Endothelial cell of umbilical vein (primary cell): ENCODE data around the gene SULT2B1. TPM values are rescaled to one million over a fixed set of nuclear protein-coding genes. Genes with fewer than 3 reads are reported as not detected.

Experiments
- BruUV-seq: library from RNA; stranded (reverse); fragments of 400-500 nt; replicated peaks from 2 replicates; lab custom pipeline; 2021; lab: Mats Ljungman, UMichigan
- CTCF ChIA-PET: fragments of 300-600, 350-600 bp; sonication (Branson Sonifier 250); formaldehyde crosslinking; loops from one replicate; lab custom pipeline; 2021; ENCODE audit warnings: antibody characterized with exemption, inconsistent platforms; lab: Charles Lee
- POLR2A ChIA-PET: fragments of 300-600, 350-600 bp; sonication (Branson Sonifier 250); formaldehyde crosslinking; loops from one replicate; lab custom pipeline; 2021; ENCODE audit warnings: antibody characterized with exemption, inconsistent platforms; lab: Charles Lee
- DNase-seq: peaks from one replicate; pipeline ENCODE4 v3.0.0-alpha.2; 2011; ENCODE audit warnings: low read depth, low spot score
- FAIRE-seq: peaks from 2 replicates; lab custom pipeline; 2011; peaks lifted over from hg19 to GRCh38; lab: Jason Lieb, UNC
- H2AFZ ChIP-seq: 2 replicates; pipeline ENCODE4 v1.6.0; 2012; ENCODE audit warnings: low read depth, low read length, control low read depth, inconsistent platforms
- H3K27ac ChIP-seq: 2 replicates; pipeline ENCODE4 v1.5.1; 2011; ENCODE audit warnings: low read depth, mild to moderate bottlenecking, control low read depth, low read length, moderate library complexity; ENCODE audit not compliant: insufficient read depth
- H3K27me3 ChIP-seq, 2 experiments: 2 replicates each; pipeline versions ENCODE4 v1.6.0 to v1.6.1; 2011; ENCODE audit warnings: low read length in 2 of 2, mixed read lengths in 1 of 2; ENCODE audit not compliant: control insufficient read depth in 2 of 2, insufficient read depth in 2 of 2
- H3K36me3 ChIP-seq, 2 experiments: 2 replicates in 1 of 2; 3 replicates in 1 of 2; pipeline ENCODE4 v1.5.1; 2011; ENCODE audit warnings: low read length in 2 of 2, mild to moderate bottlenecking in 1 of 2, moderate library complexity in 1 of 2; ENCODE audit not compliant: control insufficient read depth in 2 of 2, insufficient read depth in 2 of 2; ENCODE audit errors: extremely low read depth in 1 of 2
- H3K4me1 ChIP-seq: 3 replicates; pipeline ENCODE4 v1.5.1; 2011; ENCODE audit warnings: mild to moderate bottlenecking, low read length; ENCODE audit not compliant: control insufficient read depth, insufficient read depth; ENCODE audit errors: extremely low read depth
- H3K4me2 ChIP-seq: 2 replicates; pipeline ENCODE4 v1.6.1; 2011; ENCODE audit warnings: low read length, control low read depth, mixed read lengths; ENCODE audit not compliant: insufficient read depth
- H3K4me3 ChIP-seq, 3 experiments: fragments of 200-600 bp in 1 of 3; sonication (generic), shearing (Covaris generic) in 1 of 3; replicated peaks in 1 of 3; 2 replicates each; pipeline ENCODE4 v1.5.1; 2011 to 2016; ENCODE audit warnings: control low read depth in 3 of 3, low read length in 3 of 3, mild to moderate bottlenecking in 2 of 3, inconsistent platforms in 1 of 3, low read depth in 1 of 3, moderate library complexity in 1 of 3; ENCODE audit not compliant: insufficient read depth in 1 of 3
- H3K79me2 ChIP-seq: 2 replicates; pipeline ENCODE4 v1.6.0; 2012; ENCODE audit warnings: low read length, inconsistent platforms; ENCODE audit not compliant: control insufficient read depth, insufficient read depth
- H3K9ac ChIP-seq: replicated peaks from 2 replicates; pipeline ENCODE3; 2011; ENCODE audit warnings: low read length, control low read depth; ENCODE audit not compliant: insufficient read depth; ENCODE audit errors: extremely low read depth
- H3K9me1 ChIP-seq: replicated peaks from 3 replicates; pipeline ENCODE4 v1.6.0; 2011; ENCODE audit warnings: mild to moderate bottlenecking, low read length; ENCODE audit not compliant: control insufficient read depth, insufficient read depth; ENCODE audit errors: extremely low read depth
- H3K9me3 ChIP-seq: replicated peaks from 2 replicates; pipeline ENCODE4 v1.5.1; 2012; ENCODE audit warnings: low read length, inconsistent platforms; ENCODE audit not compliant: control insufficient read depth, insufficient read depth
- H4K20me1 ChIP-seq: replicated peaks from 2 replicates; pipeline ENCODE3; 2011; ENCODE audit warnings: mild to moderate bottlenecking, low read length; ENCODE audit not compliant: control insufficient read depth, insufficient read depth; ENCODE audit errors: extremely low read depth
- EZH2 ChIP-seq: IDR thresholded peaks from 2 replicates; pipeline ENCODE4 v1.6.1; 2012; ENCODE audit warnings: borderline replicate concordance, low read depth, mild to moderate bottlenecking, moderate library complexity, low read length, inconsistent platforms; ENCODE audit not compliant: severe bottlenecking
- MYC ChIP-seq: IDR thresholded peaks from one replicate; pipeline ENCODE4 v1.6.1; 2011; ENCODE audit warnings: mild to moderate bottlenecking, low read depth, low read length
- POLR2AphosphoS5 ChIP-seq: IDR thresholded peaks from 2 replicates; pipeline ENCODE4 v1.6.1; 2012; ENCODE audit warnings: low read depth, mild to moderate bottlenecking, control low read depth, low read length, moderate library complexity; ENCODE audit not compliant: insufficient read depth
- dilution Hi-C: fragments of 300-500 bp; cut with MboI; formaldehyde crosslinking; loops from one replicate; pipeline ENCODE4 v1.15.0; 2019; ENCODE audit warnings: low sequenced_read_pairs; ENCODE audit not compliant: extremely low pct_ligation_motif_present
- intact Hi-C: fragments of 100-400 bp; cut with micrococcal nuclease; formaldehyde crosslinking; loops from one replicate; pipeline ENCODE4 v1.10.0; 2022
- polyA plus RNA-seq, 4 experiments: library from polyadenylated mRNA; depleted of rRNA in 3 of 4; stranded (reverse) in 3 of 4; unstranded in 1 of 4; fragments of >200 nt; gene quantifications; 2 replicates each; pipeline versions ENCODE4 v1.2.1 to v1.2.3, GENCODE V29; 2011 to 2012; ENCODE audit warnings: missing spikeins in 1 of 4
- total RNA-seq: library from RNA; stranded (reverse); gene quantifications from 2 replicates; pipeline ENCODE4 v1.2.3, GENCODE V29; 2021
- TF ChIP-seq, protein P1 (sequence below), 2 donors: IDR thresholded peaks; 1 replicate in 1 of 2; 2 replicates in 1 of 2; pipeline ENCODE4 v1.5.1; 2011; ENCODE audit warnings: low read length in 2 of 2, mild to moderate bottlenecking in 2 of 2, moderate library complexity in 2 of 2, control low read depth in 1 of 2, inconsistent platforms in 1 of 2, low read depth in 1 of 2; ENCODE audit not compliant: insufficient read depth in 1 of 2; ENCODE audit errors: extremely low read depth in 1 of 2
- TF ChIP-seq, protein P2 (sequence below): IDR thresholded peaks from 2 replicates; pipeline ENCODE4 v1.6.1; 2011; ENCODE audit not compliant: insufficient read depth, insufficient read length

Gene SULT2B1
- total and polyA plus RNA-seq, 2 donors (not counting 3 experiments of a cell fraction or from before 2014, with no cell fraction given), result not detected

DNA sequence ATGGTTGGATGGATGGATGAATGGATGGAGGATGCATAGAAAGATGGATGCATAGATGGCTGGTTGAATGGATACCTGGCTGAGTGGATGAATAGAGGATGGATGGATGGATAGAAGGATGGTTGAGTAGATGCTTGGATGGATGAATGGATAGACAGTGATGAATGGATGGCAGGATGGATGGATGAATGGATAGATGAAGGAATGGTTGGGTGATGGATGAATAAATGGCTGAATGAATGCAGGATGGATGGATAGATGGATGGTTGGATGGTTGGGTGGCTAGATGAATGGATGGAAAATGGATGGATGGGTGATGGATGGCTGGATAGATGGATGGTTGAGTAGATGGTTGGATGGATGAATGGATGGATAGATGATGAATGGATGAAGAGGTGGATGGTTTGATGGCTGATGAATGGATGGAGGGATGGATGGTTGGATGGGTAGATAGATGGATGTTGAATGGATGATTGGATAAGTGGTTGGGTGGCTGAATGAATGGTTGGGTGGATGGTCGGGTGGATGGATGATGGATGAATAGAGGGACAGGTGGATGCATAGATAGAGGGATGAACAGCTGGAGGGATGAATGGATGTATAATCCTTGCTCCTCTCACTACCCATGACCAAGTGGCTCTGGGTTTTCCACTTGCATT, 3.6 kb upstream of the SULT2B1 start:
- intact Hi-C loops, result no loop called here
- no TSS peak for BruUV-seq
- FAIRE-seq (no peak), DNase-seq (no peak)
- no peaks in the 10 kb centered on the region for H3K36me3 ChIP-seq
- H3K27ac ChIP-seq, result no peak overlapping the region
- POLR2A ChIA-PET, result no interaction called here
- H3K9ac ChIP-seq, result no peak overlapping the region
- no peaks in the 10 kb centered on the region for H3K9me1 ChIP-seq
- CTCF ChIA-PET, result no interaction called here
- TF ChIP-seq MYC (no peak), EZH2 (no peak), POLR2AphosphoS5 (no peak)
- TF ChIP-seq, protein P1, sequence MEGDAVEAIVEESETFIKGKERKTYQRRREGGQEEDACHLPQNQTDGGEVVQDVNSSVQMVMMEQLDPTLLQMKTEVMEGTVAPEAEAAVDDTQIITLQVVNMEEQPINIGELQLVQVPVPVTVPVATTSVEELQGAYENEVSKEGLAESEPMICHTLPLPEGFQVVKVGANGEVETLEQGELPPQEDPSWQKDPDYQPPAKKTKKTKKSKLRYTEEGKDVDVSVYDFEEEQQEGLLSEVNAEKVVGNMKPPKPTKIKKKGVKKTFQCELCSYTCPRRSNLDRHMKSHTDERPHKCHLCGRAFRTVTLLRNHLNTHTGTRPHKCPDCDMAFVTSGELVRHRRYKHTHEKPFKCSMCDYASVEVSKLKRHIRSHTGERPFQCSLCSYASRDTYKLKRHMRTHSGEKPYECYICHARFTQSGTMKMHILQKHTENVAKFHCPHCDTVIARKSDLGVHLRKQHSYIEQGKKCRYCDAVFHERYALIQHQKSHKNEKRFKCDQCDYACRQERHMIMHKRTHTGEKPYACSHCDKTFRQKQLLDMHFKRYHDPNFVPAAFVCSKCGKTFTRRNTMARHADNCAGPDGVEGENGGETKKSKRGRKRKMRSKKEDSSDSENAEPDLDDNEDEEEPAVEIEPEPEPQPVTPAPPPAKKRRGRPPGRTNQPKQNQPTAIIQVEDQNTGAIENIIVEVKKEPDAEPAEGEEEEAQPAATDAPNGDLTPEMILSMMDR (IDR thresholded peaks at IDR 0.05; ENCODE audit: extremely low read depth in 1 of 2, insufficient read depth in 1 of 2, low read depth in 1 of 2, low read length in 2 of 2), result no peak
- TF ChIP-seq, protein P2, sequence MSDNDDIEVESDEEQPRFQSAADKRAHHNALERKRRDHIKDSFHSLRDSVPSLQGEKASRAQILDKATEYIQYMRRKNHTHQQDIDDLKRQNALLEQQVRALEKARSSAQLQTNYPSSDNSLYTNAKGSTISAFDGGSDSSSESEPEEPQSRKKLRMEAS, result no peak
- no peaks in the 10 kb centered on the region for H3K79me2 ChIP-seq
- H4K20me1 ChIP-seq, result no peaks in the 10 kb centered on the region
- H3K27me3 ChIP-seq, result no peaks in the 10 kb centered on the region
- H3K4me3 ChIP-seq, result no peak overlapping the region
- H2AFZ ChIP-seq, result no peak overlapping the region
- H3K4me2 ChIP-seq, result no peak overlapping the region
- H3K9me3 ChIP-seq, result no peaks in the 10 kb centered on the region
- dilution Hi-C loops, result no loop called here
- peaks cover 3% of the 10 kb centered on the region for H3K4me1 ChIP-seq
